A549 treated with ZK216348 at 1 μM for 4 hours (cell line): ENCODE data around the gene NLRP6. TPM values are rescaled to one million over a fixed set of nuclear protein-coding genes. Genes with fewer than 3 reads are reported as not detected.

Experiments used
- total RNA-seq: library from RNA; stranded (reverse); fragments of 200-300 nt; extraction: Qiagen RNA extraction; gene quantifications from 5 replicates; pipeline ENCODE4 v1.2.3, GENCODE V29; 2022; ENCODE audit warnings: low read depth

NLRP6 gene
- total RNA-seq: not detected in 5 replicates

GRCh38 chr11:278001-278951 lies at the start of gene NLRP6:
Gene NLRP6, plus strand, starts transcription at chr11:278407. Its CDS starts 163 bp downstream, at chr11:278570.

GRCh38 chr11:235997-236773 lies 42.0 kb upstream of the NLRP6 start, which contains the start of gene SIRT3:
Gene SIRT3, minus strand, starts transcription at chr11:236342. Its CDS starts 14 bp downstream, at chr11:236328.

GRCh38 chr11:236774-237767 lies 41.1 kb upstream of the NLRP6 start, which contains the start of gene PSMD13:
Gene PSMD13, plus strand, starts transcription at chr11:236976. Its CDS starts 74 bp downstream, at chr11:237050.

GRCh38 chr11:288478-289397 lies 10.5 kb downstream of the NLRP6 start, which contains the start of gene PGGHG:
Gene PGGHG, plus strand, starts transcription at chr11:289126. Its CDS starts 691 bp downstream, at chr11:289817.

GRCh38 chr11:299081-299891 lies 21.1 kb downstream of the NLRP6 start, which contains the start of gene IFITM5:
Gene IFITM5, minus strand, starts transcription at chr11:299526. Its CDS starts 36 bp downstream, at chr11:299490.

GRCh38 chr11:307766-308708 lies 29.8 kb downstream of the NLRP6 start, which contains the start of gene IFITM2:
Gene IFITM2, plus strand, starts transcription at chr11:307816. Its CDS starts 377 bp downstream, at chr11:308193.

GRCh38 chr11:313787-314553 lies 35.8 kb downstream of the NLRP6 start, which contains the start of gene IFITM1:
Gene IFITM1, plus strand, starts transcription at chr11:314040. Its CDS starts 131 bp downstream, at chr11:314171.

Other genes with a start within 250 kb of the NLRP6 start
- gene SCGB1C1, start 85.3 kb upstream of the NLRP6 start, total RNA-seq: not detected in 5 replicates
- 28.4 to 49.2 TPM (median 46.5 TPM) in 5 replicates for gene BET1L, start 71.0 kb upstream of the NLRP6 start, total RNA-seq
- gene RIC8A, start 70.7 kb upstream of the NLRP6 start, total RNA-seq: 101 to 126 TPM (median 120 TPM) in 5 replicates
- gene SIRT3, start 42.1 kb upstream of the NLRP6 start, total RNA-seq: 17.0 to 20.8 TPM (median 20.4 TPM) in 5 replicates
- gene PSMD13, start 41.4 kb upstream of the NLRP6 start, total RNA-seq: 150 to 190 TPM (median 171 TPM) in 5 replicates
- gene PGGHG, start 10.7 kb downstream of the NLRP6 start, total RNA-seq: 5.8 to 14.1 TPM (median 10.6 TPM) in 5 replicates
- not detected in 5 replicates for gene IFITM5, start 21.1 kb downstream of the NLRP6 start, total RNA-seq
- gene IFITM2, start 29.4 kb downstream of the NLRP6 start, total RNA-seq: 54.7 to 70.8 TPM (median 61.4 TPM) in 5 replicates
- 0.26 to 0.53 TPM (median 0.51 TPM) in 3 of 5 replicates, not detected in the others for gene IFITM1, start 35.6 kb downstream of the NLRP6 start, total RNA-seq
- 20.3 to 33.7 TPM (median 31.1 TPM) in 5 replicates for gene IFITM3, start 42.5 kb downstream of the NLRP6 start, total RNA-seq
- gene B4GALNT4, start 91.1 kb downstream of the NLRP6 start, total RNA-seq: 11.3 to 21.7 TPM (median 14.1 TPM) in 5 replicates
- gene PKP3, start 115.8 kb downstream of the NLRP6 start, total RNA-seq: 23.3 to 42.5 TPM (median 38.8 TPM) in 5 replicates
- gene SIGIRR, start 136.6 kb downstream of the NLRP6 start, total RNA-seq: 57.1 to 99.3 TPM (median 83.7 TPM) in 5 replicates
- 0.44 to 1.5 TPM (median 1.1 TPM) in 5 replicates for gene ANO9, start 163.6 kb downstream of the NLRP6 start, total RNA-seq
- 26.9 to 53.0 TPM (median 47.1 TPM) in 5 replicates for gene PTDSS2, start 171.9 kb downstream of the NLRP6 start, total RNA-seq
- 101 to 180 TPM (median 170 TPM) in 5 replicates for gene RNH1, start 228.8 kb downstream of the NLRP6 start, total RNA-seq